NCI-H2171 treated with DMSO at 0.1 percent for 48 hours (cell line): ENCODE data around the gene USH1C.
A peak's percentile ranks its signal among the peaks of the same experiment; 100 is the strongest.

Source experiments
- DNase-seq: peaks from one replicate; lab custom pipeline; 2025; lab: John Stamatoyannopoulos, UW

Gene USH1C

GRCh38 chr11:17472467-17472866 lies 71.7 kb downstream of the USH1C start:
- no peak for DNase-seq

GRCh38 chr11:17471501-17471900 lies 72.7 kb downstream of the USH1C start:
- DNase-seq, result no peak

GRCh38 chr11:17469998-17470397 lies 74.2 kb downstream of the USH1C start:
- no peak for DNase-seq

GRCh38 chr11:17468122-17468521 lies 76.1 kb downstream of the USH1C start:
- no peak for DNase-seq

GRCh38 chr11:17463546-17464174 lies 80.6 kb downstream of the USH1C start:
- no peak for DNase-seq

- no peak for DNase-seq
These were observed 81.3 kb downstream of the USH1C start for GRCh38 chr11:17462940-17463339.

- DNase-seq, result no peak
These were observed 83.8 kb downstream of the USH1C start for GRCh38 chr11:17460406-17460805.

GRCh38 chr11:17459236-17459896 lies 84.8 kb downstream of the USH1C start:
- DNase-seq, result no peak

GRCh38 chr11:17458268-17458667 lies 85.9 kb downstream of the USH1C start:
- DNase-seq, result no peak

- no peak for DNase-seq
These were observed 86.6 kb downstream of the USH1C start for GRCh38 chr11:17457396-17458173.

GRCh38 chr11:17452668-17453067 lies 91.5 kb downstream of the USH1C start:
- no peak for DNase-seq

- no peak for DNase-seq
These were observed 95.1 kb downstream of the USH1C start for GRCh38 chr11:17449158-17449557.

GRCh38 chr11:17446482-17446881 lies 97.7 kb downstream of the USH1C start:
- no peak for DNase-seq

GRCh38 chr11:17445240-17445795 lies 98.9 kb downstream of the USH1C start:
- no peak for DNase-seq

- DNase-seq, result peak; percentile 65
These were observed 100.1 kb downstream of the USH1C start for GRCh38 chr11:17443926-17444690.
